ENCODE results near the gene IPO11.

The IPO11 gene

DNA sequence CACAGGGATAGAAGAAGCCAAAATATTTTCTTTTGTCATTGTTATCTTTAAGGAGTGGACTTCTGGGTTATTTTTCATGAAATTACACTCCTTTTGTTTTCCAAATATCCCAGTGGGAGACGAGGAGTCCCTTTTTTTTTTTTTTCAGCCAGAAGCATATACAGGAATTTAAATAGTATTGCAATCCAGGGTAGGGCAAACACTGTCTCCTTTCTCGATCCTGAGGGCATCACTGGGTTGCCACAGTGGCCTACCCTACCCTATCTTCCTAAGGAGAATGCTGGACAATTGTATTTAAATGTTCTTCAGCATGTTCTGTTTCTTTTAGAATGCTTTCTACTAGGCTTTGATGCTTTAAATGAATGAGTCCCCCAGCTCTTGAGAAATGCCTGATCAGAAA is 214.0 kb downstream of the IPO11 start:
- Histone ChIP-seq H3K4me2 (ENCODE audit: low read length) (no peak overlapping the region), H3K36me3 (ENCODE audit: control insufficient read depth, insufficient read depth, low read length) (no peaks in the 10 kb centered on the region), H3K27me3 (ENCODE audit: control insufficient read depth, insufficient read depth, low read length) (no peaks in the 10 kb centered on the region), H3K4me3 (ENCODE audit: low read depth, low read length) (no peak overlapping the region), H2AFZ (no peak overlapping the region), H3K27ac (no peak overlapping the region), H3K9me3 (ENCODE audit: control insufficient read depth, low read length) (no peaks in the 10 kb centered on the region), H3K4me1 (no peaks in the 10 kb centered on the region), H3K79me2 (no peaks in the 10 kb centered on the region), H3K9ac (no peak overlapping the region)
- TF ChIP-seq CTCF (IDR thresholded peaks at IDR 0.05) = no peak

DNA sequence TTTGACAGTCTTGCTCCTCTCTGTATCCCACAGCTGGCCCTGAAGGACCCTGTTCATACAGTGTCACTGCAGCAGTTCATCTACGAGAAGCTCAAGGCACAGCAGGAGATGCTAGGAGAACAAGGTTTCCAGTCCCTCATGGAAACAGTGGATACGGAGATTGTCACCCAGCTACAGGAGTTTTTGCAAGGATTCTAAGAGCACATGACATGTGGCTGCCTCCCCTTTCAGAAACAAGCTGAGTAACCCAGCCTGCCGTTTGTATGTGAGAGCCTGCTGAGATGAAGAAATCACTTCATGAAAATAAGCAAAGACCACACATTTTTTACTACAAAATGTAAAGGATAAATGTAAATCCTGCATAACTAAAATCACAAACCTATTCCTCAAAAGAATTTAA is 214.6 kb downstream of the IPO11 start:
- Histone ChIP-seq H3K79me2 (no peaks in the 10 kb centered on the region), H3K9me3 (ENCODE audit: control insufficient read depth, low read length) (no peaks in the 10 kb centered on the region), H2AFZ (no peak overlapping the region), H3K4me1 (no peaks in the 10 kb centered on the region), H3K27ac (no peak overlapping the region), H3K4me3 (ENCODE audit: low read depth, low read length) (no peak overlapping the region), H3K36me3 (ENCODE audit: control insufficient read depth, insufficient read depth, low read length) (no peaks in the 10 kb centered on the region), H3K4me2 (ENCODE audit: low read length) (no peak overlapping the region), H3K27me3 (ENCODE audit: control insufficient read depth, insufficient read depth, low read length) (no peaks in the 10 kb centered on the region), H3K9ac (no peak overlapping the region)
- no peak for TF ChIP-seq CTCF (IDR thresholded peaks at IDR 0.05)

DNA sequence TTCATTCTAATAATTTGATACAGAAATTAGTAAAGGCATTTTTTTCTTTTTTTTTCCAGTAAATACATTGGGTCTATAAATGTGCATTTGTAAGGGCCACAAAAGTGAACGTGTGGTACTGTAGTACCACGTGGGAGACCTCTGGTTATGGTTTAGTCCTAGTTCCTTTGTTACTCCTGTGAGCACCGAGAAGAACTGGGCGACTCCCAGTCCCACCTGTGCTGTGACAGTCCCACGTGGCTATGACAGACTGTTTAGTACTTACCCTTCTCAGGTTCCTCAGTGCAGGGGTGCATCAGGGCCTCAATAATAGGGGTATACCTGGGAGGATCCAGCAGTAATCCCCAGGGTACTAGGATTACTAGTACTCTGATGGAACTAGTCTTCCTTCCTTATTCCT is 215.3 kb downstream of the IPO11 start:
- no peak overlapping the region for H3K4me2 ChIP-seq (ENCODE audit: low read length)
- H3K27me3 ChIP-seq (ENCODE audit: control insufficient read depth, insufficient read depth, low read length) = no peaks in the 10 kb centered on the region
- no peak overlapping the region for H3K4me3 ChIP-seq (ENCODE audit: low read depth, low read length)
- no peaks in the 10 kb centered on the region for H3K9me3 ChIP-seq (ENCODE audit: control insufficient read depth, low read length)
- no peaks in the 10 kb centered on the region for H3K79me2 ChIP-seq
- H3K4me1 ChIP-seq = no peaks in the 10 kb centered on the region
- H3K27ac ChIP-seq = no peak overlapping the region
- no peak overlapping the region for H3K9ac ChIP-seq
- no peak overlapping the region for H2AFZ ChIP-seq
- TF ChIP-seq CTCF (IDR thresholded peaks at IDR 0.05) = no peak
- no peaks in the 10 kb centered on the region for H3K36me3 ChIP-seq (ENCODE audit: control insufficient read depth, insufficient read depth, low read length)

DNA sequence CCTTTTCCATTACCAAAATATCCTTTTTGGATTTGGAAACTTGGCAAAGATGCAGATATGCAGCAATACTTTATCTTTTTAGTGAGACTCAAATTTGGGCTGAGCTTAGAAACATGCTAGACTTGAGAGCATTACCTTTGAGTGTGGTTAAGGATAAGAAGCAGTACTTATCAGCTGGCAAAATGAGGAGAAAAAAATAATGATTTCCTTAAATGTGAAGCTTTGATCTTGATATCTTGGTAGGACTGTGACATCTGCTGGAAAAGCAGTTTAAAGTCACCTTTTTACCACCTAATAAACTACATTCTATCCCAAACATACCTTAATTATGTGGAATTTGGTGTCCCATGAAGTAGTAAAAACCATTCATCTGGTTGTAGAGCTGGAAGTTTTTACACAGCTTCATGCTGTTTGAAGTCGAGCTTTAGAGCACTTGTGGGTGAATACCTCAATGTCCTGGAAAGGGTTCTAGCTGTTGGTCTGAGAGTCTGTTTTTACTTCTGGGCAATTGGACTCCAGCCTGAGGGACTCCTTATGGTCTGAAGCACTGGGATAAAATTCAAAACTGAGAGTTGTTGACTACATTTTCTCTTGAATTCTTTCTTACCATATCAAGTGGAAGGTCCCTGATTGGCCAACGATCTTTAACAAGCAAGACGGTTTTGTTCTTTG is 219.5 kb downstream of the IPO11 start:
- no peak for TF ChIP-seq CTCF (IDR thresholded peaks at IDR 0.05)
- no peak overlapping the region for H3K4me3 ChIP-seq (ENCODE audit: low read depth, low read length)

GRCh38 chr5:62633243-62633642 is 220.7 kb downstream of the IPO11 start:
- Histone ChIP-seq H3K4me1 (no peaks in the 10 kb centered on the region), H3K4me2 (ENCODE audit: low read length) (no peak overlapping the region), H3K9ac (no peak overlapping the region), H3K36me3 (ENCODE audit: control insufficient read depth, insufficient read depth, low read length) (no peaks in the 10 kb centered on the region), H3K27ac (no peak overlapping the region), H2AFZ (no peak overlapping the region), H3K4me3 (ENCODE audit: low read depth, low read length) (no peak overlapping the region), H3K79me2 (no peaks in the 10 kb centered on the region), H3K9me3 (ENCODE audit: control insufficient read depth, low read length) (no peaks in the 10 kb centered on the region), H3K27me3 (ENCODE audit: control insufficient read depth, insufficient read depth, low read length) (no peaks in the 10 kb centered on the region)
- TF ChIP-seq CTCF (IDR thresholded peaks at IDR 0.05) = no peak

More for the DNA sequence above, 219.5 kb downstream of the IPO11 start:
- Histone ChIP-seq H3K27me3 (ENCODE audit: control insufficient read depth, insufficient read depth, low read length) (no peaks in the 10 kb centered on the region), H3K79me2 (no peaks in the 10 kb centered on the region), H3K9me3 (ENCODE audit: control insufficient read depth, low read length) (no peaks in the 10 kb centered on the region), H2AFZ (no peak overlapping the region), H3K9ac (no peak overlapping the region), H3K4me2 (ENCODE audit: low read length) (no peak overlapping the region), H3K36me3 (ENCODE audit: control insufficient read depth, insufficient read depth, low read length) (no peaks in the 10 kb centered on the region), H3K4me1 (no peaks in the 10 kb centered on the region), H3K27ac (no peak overlapping the region)

All from parathyroid adenoma (tissue), 2 donors.